ENCODE results near the gene TENT5A.

TENT5A gene

DNA sequence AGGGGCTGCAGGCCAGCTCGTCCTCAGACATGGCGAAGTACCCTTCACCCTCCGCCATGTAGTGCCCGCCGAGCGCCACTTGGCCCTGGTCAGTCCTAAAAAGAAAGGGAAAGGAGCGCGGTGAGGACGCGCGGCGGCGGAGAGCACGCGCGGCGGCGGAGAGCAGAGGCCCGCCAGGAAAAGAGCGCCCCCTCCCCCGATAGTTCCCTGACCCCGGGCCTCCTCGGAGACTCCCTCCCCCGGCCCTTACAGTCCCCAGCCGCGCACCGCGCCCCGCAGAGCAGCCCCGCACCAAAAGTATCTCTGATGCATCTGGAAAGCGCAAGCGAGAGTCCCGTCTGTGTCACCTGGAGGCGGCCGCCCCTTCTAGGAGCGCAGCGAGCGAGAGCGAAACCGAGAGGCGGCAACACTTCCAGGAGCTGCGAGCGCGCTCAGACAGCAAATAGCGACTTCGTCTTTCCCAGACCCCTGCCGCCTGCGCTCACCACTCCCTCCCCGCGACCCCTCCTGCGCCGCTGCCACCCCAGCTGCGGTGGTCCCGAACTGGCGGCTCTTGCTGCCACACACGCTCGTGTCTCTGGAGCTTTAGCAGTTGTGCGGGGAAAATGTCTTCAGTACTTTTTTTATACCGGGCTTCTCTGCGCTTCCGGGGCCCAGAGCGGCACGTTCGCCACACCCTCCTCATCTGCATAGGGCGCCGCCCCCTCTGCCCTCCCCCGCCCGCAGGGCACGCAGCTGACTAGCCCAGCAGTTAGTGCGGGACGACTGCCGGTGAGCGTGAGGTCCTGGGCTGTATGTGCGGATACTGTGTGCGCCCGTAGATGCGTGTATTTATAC is at the start of gene TENT5A:
TSS of gene TENT5A (minus strand) at position 598 of the 837 bp plus-strand sequence. CDS start at position 58, 540 bp downstream.
- peak; percentile 95 for DNase-seq (ENCODE audit: low read depth)
- TF ChIP-seq, protein P1, sequence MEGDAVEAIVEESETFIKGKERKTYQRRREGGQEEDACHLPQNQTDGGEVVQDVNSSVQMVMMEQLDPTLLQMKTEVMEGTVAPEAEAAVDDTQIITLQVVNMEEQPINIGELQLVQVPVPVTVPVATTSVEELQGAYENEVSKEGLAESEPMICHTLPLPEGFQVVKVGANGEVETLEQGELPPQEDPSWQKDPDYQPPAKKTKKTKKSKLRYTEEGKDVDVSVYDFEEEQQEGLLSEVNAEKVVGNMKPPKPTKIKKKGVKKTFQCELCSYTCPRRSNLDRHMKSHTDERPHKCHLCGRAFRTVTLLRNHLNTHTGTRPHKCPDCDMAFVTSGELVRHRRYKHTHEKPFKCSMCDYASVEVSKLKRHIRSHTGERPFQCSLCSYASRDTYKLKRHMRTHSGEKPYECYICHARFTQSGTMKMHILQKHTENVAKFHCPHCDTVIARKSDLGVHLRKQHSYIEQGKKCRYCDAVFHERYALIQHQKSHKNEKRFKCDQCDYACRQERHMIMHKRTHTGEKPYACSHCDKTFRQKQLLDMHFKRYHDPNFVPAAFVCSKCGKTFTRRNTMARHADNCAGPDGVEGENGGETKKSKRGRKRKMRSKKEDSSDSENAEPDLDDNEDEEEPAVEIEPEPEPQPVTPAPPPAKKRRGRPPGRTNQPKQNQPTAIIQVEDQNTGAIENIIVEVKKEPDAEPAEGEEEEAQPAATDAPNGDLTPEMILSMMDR (conservative IDR thresholded peaks at IDR 0.05; ENCODE audit: low read depth, low read length): peak; percentile 21
- peak within 1 kb of the TSS; percentile 97 for H3K4me3 ChIP-seq (ENCODE audit: low read depth, low read length)

GRCh38 chr6:81801489-81801888 is 49.0 kb upstream of the TENT5A start:
- DNase-seq (ENCODE audit: low read depth): no peak
- TF ChIP-seq, protein P1 (conservative IDR thresholded peaks at IDR 0.05; ENCODE audit: low read depth, low read length): no peak
- no peak overlapping the region for H3K4me3 ChIP-seq (ENCODE audit: low read depth, low read length)

- no peak overlapping the region for H3K4me3 ChIP-seq (ENCODE audit: low read depth, low read length)
- TF ChIP-seq, protein P1 (conservative IDR thresholded peaks at IDR 0.05; ENCODE audit: low read depth, low read length): no peak
- DNase-seq (ENCODE audit: low read depth): no peak
Measured at GRCh38 chr6:81800666-81801065, 48.2 kb upstream of the TENT5A start.

- TF ChIP-seq, protein P1 (conservative IDR thresholded peaks at IDR 0.05; ENCODE audit: low read depth, low read length): no peak
- no peak for DNase-seq (ENCODE audit: low read depth)
- no peak overlapping the region for H3K4me3 ChIP-seq (ENCODE audit: low read depth, low read length)
Measured at GRCh38 chr6:81799323-81799722, 46.8 kb upstream of the TENT5A start.

DNA sequence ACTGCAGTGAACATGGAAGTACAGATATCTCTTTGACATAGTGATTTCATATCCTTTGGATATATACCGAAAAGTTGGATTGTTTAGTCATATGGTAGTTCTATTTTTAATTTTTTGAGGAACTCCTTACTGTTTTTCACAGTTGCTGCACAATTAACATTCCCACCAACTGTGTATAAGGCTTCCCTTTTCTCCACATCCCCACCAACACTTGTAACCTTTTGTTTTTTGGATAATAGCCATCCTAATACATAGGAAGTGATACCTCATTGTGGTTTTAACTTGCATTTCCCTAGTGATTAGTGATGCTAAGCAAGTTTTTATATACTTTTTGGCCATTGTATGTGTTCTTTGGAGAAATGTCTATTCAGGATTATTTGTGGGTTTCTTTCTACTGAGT is 45.1 kb upstream of the TENT5A start:
- no peak overlapping the region for H3K4me3 ChIP-seq (ENCODE audit: low read depth, low read length)
- TF ChIP-seq, protein P1 (conservative IDR thresholded peaks at IDR 0.05; ENCODE audit: low read depth, low read length): no peak
- DNase-seq (ENCODE audit: low read depth): no peak

DNA sequence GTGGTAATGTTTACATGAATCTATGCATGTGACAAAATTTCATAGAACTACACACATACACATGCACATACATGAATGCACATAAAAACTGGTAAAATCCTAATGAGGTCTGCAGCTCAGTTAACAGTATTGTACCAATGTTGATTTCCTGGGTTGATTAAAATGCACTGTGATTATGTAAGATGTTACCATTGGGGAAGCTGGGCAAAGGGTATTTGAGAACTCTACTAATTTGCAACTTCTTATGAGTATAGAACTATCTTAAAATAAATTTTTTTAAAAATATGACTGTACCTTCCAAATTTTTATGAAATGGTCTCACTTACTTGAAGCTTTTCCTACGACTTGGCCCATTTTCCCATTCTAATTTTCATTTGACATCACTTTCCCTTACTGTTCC is 43.4 kb upstream of the TENT5A start:
- no peak overlapping the region for H3K4me3 ChIP-seq (ENCODE audit: low read depth, low read length)
- TF ChIP-seq, protein P1 (conservative IDR thresholded peaks at IDR 0.05; ENCODE audit: low read depth, low read length): no peak
- DNase-seq (ENCODE audit: low read depth): no peak
